Thoracic aorta (tissue), 2 donors: ENCODE results near the gene CCL18. TPM values are rescaled to one million over a fixed set of nuclear protein-coding genes. Genes with fewer than 3 reads are reported as not detected.
"Not testable (repeated sequence)": the region's sequence is repeated elsewhere in the genome, so short reads cannot be mapped to it uniquely, and the experiment has no call there.

ENCODE experiments used
- ATAC-seq: fragments of 150-250 bp; one replicate; pipeline ENCODE4 v1.8.0; 2017; ENCODE audit warnings: low read depth; ENCODE audit not compliant: insufficient number of reproducible peaks, low FRiP score
- DNase-seq: peaks from one replicate; pipeline ENCODE4 v3.0.0-alpha.2; 2020; ENCODE audit warnings: low spot score
- H3K27ac ChIP-seq, 2 donors: fragments of 200-600 bp; sonication (generic); 1 replicate in 1 of 2; 2 replicates in 1 of 2; pipeline ENCODE4 v1.5.1; 2016; ENCODE audit warnings: mild to moderate bottlenecking in 2 of 2, moderate library complexity in 2 of 2
- H3K27me3 ChIP-seq: fragments of 200-600 bp; sonication (generic); replicated peaks from 2 replicates; pipeline ENCODE4 v1.6.0; 2016; ENCODE audit warnings: mild to moderate bottlenecking; ENCODE audit not compliant: insufficient read depth
- H3K36me3 ChIP-seq: fragments of 200-600 bp; sonication (generic); one replicate; pipeline ENCODE4 v1.5.1; 2016
- H3K4me1 ChIP-seq, 2 donors: fragments of 200-600 bp; sonication (generic); 1 replicate in 1 of 2; 2 replicates in 1 of 2; pipeline versions ENCODE4 v1.5.1 to v1.6.0; 2016; ENCODE audit warnings: low read depth in 2 of 2, mild to moderate bottlenecking in 1 of 2; ENCODE audit not compliant: control insufficient read depth in 1 of 2
- H3K4me3 ChIP-seq: fragments of 200-600 bp; sonication (generic); 2 replicates; pipeline ENCODE4 v1.5.1; 2016; ENCODE audit warnings: mild to moderate bottlenecking
- H3K9me3 ChIP-seq: fragments of 200-600 bp; sonication (generic); 2 replicates; pipeline ENCODE4 v1.5.1; 2016
- total RNA-seq, 2 donors: library from RNA; depleted of rRNA; stranded (reverse); fragments of >200 nt; gene quantifications; one replicate each; pipeline versions ENCODE4 v1.1.0 to v1.2.3, GENCODE V29; 2016
- TF ChIP-seq, protein P1 (sequence below): fragments of 200-600 bp; sonication (generic); IDR thresholded peaks from one replicate; pipeline ENCODE4 v1.5.1; 2019; ENCODE audit warnings: antibody characterized with exemption

Gene CCL18
- total RNA-seq, 2 donors from 2014 or later = 7.7 to 22.8 TPM

DNA sequence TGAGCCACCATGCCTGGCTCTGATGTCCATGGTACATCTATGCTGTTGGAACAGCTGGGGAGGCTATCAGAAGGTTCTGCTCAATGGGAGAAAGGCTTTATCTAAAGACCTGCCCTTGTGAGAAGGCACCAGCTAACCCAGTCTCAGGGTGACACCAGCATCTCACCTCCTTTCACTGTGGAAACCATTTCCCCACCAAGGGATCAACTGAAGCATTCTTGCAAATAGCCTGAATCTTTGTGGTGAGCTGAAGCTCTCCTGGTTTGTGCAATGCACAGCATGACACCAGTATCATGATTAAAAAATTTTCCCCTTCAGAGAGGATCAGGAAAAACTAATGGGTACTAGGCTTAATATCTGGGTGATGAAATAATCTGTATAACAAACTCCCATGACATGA, 5.1 kb downstream of the CCL18 start:
- no peak overlapping the region for H3K27ac ChIP-seq
- TF ChIP-seq, protein P1, sequence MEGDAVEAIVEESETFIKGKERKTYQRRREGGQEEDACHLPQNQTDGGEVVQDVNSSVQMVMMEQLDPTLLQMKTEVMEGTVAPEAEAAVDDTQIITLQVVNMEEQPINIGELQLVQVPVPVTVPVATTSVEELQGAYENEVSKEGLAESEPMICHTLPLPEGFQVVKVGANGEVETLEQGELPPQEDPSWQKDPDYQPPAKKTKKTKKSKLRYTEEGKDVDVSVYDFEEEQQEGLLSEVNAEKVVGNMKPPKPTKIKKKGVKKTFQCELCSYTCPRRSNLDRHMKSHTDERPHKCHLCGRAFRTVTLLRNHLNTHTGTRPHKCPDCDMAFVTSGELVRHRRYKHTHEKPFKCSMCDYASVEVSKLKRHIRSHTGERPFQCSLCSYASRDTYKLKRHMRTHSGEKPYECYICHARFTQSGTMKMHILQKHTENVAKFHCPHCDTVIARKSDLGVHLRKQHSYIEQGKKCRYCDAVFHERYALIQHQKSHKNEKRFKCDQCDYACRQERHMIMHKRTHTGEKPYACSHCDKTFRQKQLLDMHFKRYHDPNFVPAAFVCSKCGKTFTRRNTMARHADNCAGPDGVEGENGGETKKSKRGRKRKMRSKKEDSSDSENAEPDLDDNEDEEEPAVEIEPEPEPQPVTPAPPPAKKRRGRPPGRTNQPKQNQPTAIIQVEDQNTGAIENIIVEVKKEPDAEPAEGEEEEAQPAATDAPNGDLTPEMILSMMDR = no peak
- H3K4me3 ChIP-seq = no peak overlapping the region
- no peaks in the 10 kb centered on the region for H3K36me3 ChIP-seq
- no peaks in the 10 kb centered on the region for H3K27me3 ChIP-seq
- no peak for DNase-seq
- no peaks in the 10 kb centered on the region for H3K4me1 ChIP-seq
- no peaks in the 10 kb centered on the region for H3K9me3 ChIP-seq
- ATAC-seq = no peak

DNA sequence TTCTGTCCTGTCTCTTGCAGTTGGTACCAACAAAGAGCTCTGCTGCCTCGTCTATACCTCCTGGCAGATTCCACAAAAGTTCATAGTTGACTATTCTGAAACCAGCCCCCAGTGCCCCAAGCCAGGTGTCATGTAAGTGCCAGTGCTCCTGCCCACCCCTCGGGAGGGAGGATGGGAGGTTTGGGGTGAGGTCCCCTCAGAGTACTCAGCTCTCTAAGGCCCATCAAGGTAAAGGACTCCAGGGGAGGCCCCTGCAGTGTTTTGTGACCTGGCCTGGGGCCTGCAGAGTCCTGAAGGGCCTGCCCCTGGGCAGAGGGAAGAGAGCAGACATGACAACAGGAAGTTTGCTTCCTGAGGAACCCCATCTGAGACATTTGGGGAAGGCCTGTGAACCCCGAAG, 6.4 kb downstream of the CCL18 start:
- H3K27me3 ChIP-seq = no peaks in the 10 kb centered on the region

DNA sequence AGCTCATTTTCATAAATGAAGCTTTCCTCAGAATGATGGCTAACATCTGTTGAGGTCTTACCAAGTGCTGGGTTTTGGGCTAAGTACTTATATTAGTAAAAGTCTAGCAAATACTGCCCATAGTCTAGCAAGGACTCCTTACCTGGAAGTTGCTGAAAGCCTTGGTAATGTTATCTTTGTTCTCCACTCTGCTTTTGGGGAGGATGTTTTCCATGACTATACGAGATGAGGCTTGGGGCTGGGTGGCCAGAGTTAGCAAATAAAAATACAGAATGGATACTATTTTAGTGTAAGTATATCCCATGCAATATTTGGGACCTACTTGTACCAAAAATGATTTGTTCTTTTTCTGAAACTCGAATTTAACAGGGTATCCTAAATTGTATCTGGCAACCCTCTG, 7.7 kb downstream of the CCL18 start:
- Histone ChIP-seq H3K27me3 (no peaks in the 10 kb centered on the region), H3K27ac (no peak overlapping the region), H3K4me3 (no peak overlapping the region), H3K9me3 (no peaks in the 10 kb centered on the region), H3K36me3 (no peaks in the 10 kb centered on the region), H3K4me1 (no peaks in the 10 kb centered on the region)
- DNase-seq (no peak), ATAC-seq (no peak)
- TF ChIP-seq, protein P1 = no peak

More for the DNA sequence above, 6.4 kb downstream of the CCL18 start:
- no peaks in the 10 kb centered on the region for H3K4me1 ChIP-seq
- no peaks in the 10 kb centered on the region for H3K36me3 ChIP-seq
- TF ChIP-seq, protein P1 = no peak
- H3K9me3 ChIP-seq = no peaks in the 10 kb centered on the region
- no peak for DNase-seq
- H3K4me3 ChIP-seq = no peak overlapping the region
- no peak overlapping the region for H3K27ac ChIP-seq
- ATAC-seq = no peak

DNA sequence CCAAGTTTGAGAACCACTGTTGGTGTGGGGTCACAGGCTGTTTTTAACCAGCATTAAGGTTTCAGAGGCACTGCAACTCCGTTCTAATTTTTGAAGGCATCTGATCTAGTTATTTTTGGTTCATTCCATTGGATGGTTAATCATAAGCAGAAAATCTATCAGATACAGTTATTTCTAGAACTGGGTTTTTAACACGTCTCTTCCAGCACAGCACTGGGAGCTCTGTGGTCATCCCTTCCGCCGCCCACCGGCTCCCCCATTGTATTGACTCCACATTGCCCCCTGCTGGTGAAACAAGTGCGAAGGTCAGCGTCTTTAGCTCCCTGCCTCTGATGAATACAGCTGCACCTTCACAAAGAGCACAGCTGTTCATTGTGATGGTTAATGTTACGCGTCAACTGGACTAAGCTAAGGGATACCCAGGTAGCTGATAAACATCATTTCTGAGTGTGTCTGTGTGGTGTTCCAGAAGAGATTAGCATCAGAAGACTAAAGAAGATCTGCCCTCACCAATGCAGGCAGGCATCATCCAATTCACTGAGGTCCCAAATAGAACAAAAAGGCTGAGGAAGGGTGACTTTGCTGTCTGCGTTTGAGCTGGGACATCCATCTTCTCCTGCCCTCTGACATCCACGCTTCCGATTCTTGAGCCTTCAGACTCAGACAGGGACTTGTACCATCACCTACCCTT, 8.5 kb downstream of the CCL18 start:
- no peak for ATAC-seq

DNA sequence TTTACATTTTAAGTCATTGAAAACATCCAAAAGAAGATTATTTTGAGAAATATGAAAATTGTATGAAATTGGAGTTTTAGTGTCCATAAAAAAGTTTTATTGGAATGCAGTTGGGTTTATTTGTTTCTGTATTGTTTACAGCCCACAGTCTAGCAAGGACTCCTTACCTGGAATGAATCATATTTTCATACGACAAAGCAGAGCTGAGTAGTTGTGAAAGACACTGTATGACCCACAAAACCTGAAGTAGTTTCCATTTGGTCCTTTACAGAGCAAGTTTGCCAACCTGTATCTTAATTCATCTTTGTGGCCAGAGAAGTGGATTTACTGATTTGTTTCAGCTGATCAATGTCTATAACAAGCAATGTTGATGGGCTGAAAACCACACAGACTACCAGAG, 10.3 kb downstream of the CCL18 start:
- TF ChIP-seq, protein P1 = no peak
- H3K27ac ChIP-seq = no peak overlapping the region
- no peaks in the 10 kb centered on the region for H3K4me1 ChIP-seq
- no peaks in the 10 kb centered on the region for H3K27me3 ChIP-seq
- H3K36me3 ChIP-seq = no peaks in the 10 kb centered on the region
- no peak overlapping the region for H3K4me3 ChIP-seq
- no peak for ATAC-seq
- peaks cover 2% of the 10 kb centered on the region for H3K9me3 ChIP-seq
- no peak for DNase-seq

More for the DNA sequence above, 8.5 kb downstream of the CCL18 start:
- Histone ChIP-seq H3K27me3 (no peaks in the 10 kb centered on the region), H3K4me1 (no peaks in the 10 kb centered on the region), H3K9me3 (peaks cover 2% of the 10 kb centered on the region), H3K4me3 (no peak overlapping the region), H3K27ac (no peak overlapping the region), H3K36me3 (no peaks in the 10 kb centered on the region)
- no peak for DNase-seq
- TF ChIP-seq, protein P1 = peak; percentile 48

DNA sequence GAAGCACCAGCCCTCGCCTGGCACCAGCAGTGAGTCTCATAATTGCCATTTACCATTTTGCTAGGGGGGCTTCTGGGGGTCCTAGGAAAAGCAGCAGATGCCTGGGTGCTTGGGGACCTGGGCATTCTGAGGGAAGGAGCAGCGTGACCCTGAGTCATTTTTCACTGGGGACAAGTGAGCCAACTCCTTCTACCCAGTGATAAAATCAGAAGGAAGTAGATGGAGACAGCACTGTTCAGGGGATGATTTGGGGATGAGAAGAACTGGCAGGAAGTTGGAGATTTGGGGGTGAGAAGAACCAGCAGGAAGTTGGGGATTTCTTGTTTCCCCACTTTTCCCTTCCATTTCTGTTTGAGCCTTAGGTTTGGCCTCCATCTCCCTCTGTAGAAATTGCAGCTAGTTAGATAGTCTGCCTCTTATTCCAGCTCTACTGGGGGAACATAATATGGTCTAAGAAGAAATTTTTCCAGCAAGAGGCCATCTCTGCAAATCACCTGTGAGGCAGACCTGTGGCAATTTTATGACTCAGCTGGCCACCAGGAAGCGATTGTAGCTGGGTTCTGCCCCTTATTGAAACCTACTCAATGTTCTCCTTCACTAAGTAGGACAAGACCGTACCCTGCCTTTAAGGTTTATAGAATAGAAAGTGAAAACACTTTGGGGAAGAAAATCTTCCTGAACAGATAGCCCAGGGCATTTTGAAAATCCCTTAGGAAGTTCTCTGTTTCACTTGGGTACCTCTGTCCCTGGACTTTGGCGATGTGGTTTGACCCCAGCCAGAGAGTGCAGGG, 17.8 kb downstream of the CCL18 start:
- not testable (repeated sequence) for H3K36me3 ChIP-seq, DNase-seq, H3K9me3 ChIP-seq, H3K27ac ChIP-seq, H3K27me3 ChIP-seq, H3K4me3 ChIP-seq, H3K4me1 ChIP-seq, ATAC-seq

DNA sequence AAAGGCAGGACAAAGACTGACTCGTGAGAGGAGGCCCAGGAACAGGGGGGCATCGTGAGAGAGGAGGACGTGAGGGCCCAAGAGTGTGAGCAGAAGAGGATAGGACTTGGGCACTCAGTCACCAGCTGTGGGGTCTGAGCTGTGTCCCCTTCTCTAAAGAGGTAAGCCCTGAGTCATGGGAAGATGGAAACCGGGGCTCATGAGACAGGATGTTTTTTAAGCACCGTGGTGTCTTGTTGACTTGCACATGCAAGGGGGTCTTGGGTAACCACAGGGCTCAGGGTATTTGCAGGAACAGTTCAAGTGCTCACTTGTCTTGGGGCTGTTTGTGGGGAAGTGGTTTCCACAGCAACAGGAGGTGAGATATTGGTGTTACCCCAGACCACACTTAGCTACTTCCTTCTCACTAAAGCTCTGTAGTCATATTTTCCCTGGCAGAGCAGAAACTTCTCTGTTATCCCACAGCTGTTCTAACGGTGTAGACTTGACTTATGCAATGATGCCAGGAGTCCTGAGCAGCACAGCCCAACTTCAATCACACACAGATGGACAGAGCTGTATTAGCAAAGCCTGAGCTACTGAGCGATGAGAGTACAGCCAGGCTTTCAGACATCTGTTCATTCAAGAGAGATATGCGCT, 18.5 kb downstream of the CCL18 start:
- H3K27ac ChIP-seq, H3K4me1 ChIP-seq, H3K9me3 ChIP-seq, H3K36me3 ChIP-seq, H3K27me3 ChIP-seq, ATAC-seq, H3K4me3 ChIP-seq, DNase-seq: not testable (repeated sequence)
